ENCODE results near the gene STK11. TPM values are rescaled to one million over a fixed set of nuclear protein-coding genes. Genes with fewer than 3 reads are reported as not detected.
"Not testable (repeated sequence)": the region's sequence is repeated elsewhere in the genome, so short reads cannot be mapped to it uniquely, and the experiment has no call there.

The STK11 gene
- total RNA-seq, 2 donors from 2014 or later = 60.2 to 70.0 TPM

DNA sequence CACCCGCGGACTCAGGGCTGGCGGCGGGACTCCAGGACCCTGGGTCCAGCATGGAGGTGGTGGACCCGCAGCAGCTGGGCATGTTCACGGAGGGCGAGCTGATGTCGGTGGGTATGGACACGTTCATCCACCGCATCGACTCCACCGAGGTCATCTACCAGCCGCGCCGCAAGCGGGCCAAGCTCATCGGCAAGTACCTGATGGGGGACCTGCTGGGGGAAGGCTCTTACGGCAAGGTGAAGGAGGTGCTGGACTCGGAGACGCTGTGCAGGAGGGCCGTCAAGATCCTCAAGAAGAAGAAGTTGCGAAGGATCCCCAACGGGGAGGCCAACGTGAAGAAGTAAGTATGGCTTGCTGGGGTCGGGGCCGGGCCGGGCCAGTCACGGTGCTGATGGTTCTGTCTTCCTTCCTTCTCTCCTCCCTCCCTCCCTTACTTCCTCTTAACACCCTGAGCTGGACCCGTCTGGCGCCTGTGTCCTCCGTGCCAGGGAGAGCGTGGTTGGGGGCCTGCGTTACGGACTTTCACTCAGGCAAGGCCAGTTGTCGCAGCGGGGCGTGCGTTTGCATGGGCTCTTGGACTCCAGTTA lies 1.4 kb downstream of the STK11 start:
- Histone ChIP-seq H3K4me3 (peak overlapping the region; percentile 86), H3K9me3 (no peaks in the 10 kb centered on the region), H3K27me3 (replicated peaks; ENCODE audit: insufficient read depth) (no peaks in the 10 kb centered on the region), H3K36me3 (no peaks in the 10 kb centered on the region), H3K4me1 (ENCODE audit: control insufficient read depth in 1 of 2, low read depth in 2 of 2) (peaks cover 24 to 37% of the 10 kb centered on the region in 2 donors), H3K27ac (peak overlapping the region; percentile 85 to 90)
- DNase-seq (ENCODE audit: low spot score) (no peak), ATAC-seq (ENCODE audit: insufficient number of reproducible peaks, low FRiP score, low read depth) (peak; percentile 2)
- no peak for TF ChIP-seq CTCF (IDR thresholded peaks at IDR 0.05)

DNA sequence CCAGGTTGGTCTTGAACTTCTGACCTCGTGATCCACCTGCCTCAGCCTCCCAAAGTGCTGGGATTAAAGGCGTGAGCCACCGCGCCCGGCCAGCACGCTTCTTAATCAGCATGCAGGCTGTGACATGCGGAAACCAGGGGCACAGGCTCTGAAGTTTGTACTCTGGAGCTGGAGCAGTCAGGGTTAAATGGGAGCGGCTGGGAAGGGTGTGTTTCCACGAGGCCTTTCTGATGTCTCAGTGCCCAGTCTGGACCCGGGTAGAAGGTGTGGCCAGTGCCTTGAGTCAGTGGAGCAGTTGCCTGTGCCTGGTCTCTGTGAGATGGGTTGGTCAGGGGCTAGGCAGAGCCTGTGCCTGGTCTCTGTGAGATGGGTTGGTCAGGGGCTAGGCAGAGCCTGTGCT lies 3.3 kb downstream of the STK11 start:
- DNase-seq (ENCODE audit: low spot score); ATAC-seq (ENCODE audit: insufficient number of reproducible peaks, low FRiP score, low read depth); H3K27me3 ChIP-seq (replicated peaks; ENCODE audit: insufficient read depth); H3K9me3 ChIP-seq; H3K36me3 ChIP-seq: not testable (repeated sequence)
- peak overlapping the region in 1 of 2 donors; percentile 15 for H3K27ac ChIP-seq
- peaks cover 31 to 45% of the 10 kb centered on the region in 2 donors for H3K4me1 ChIP-seq (ENCODE audit: control insufficient read depth in 1 of 2, low read depth in 2 of 2)
- peak overlapping the region; percentile 28 for H3K4me3 ChIP-seq

DNA sequence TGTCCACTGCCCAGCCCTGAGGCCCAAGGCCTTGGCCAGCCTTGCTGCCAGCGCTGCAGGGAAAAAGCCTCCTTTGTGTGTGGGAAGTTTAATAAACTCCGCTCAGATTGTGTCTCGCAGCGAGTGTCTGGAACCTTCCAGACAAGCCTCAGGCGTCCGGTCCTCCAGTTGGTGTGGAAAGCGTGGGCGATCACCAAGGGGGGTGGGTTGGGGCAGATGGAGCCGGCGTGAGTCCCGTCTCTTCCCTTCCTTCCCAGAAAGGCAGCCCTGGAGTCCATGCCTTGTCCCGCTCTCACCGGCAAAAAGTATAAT lies 4.6 kb downstream of the STK11 start:
- no peaks in the 10 kb centered on the region for H3K9me3 ChIP-seq
- H3K4me1 ChIP-seq (ENCODE audit: control insufficient read depth in 1 of 2, low read depth in 2 of 2) = peaks cover 41 to 55% of the 10 kb centered on the region in 2 donors
- ATAC-seq (ENCODE audit: insufficient number of reproducible peaks, low FRiP score, low read depth) (no peak), DNase-seq (ENCODE audit: low spot score) (no peak)
- no peaks in the 10 kb centered on the region for H3K36me3 ChIP-seq
- H3K27me3 ChIP-seq (replicated peaks; ENCODE audit: insufficient read depth) = no peaks in the 10 kb centered on the region
- TF ChIP-seq CTCF (IDR thresholded peaks at IDR 0.05) = no peak
- H3K4me3 ChIP-seq = no peak overlapping the region
- H3K27ac ChIP-seq = peak overlapping the region in 1 of 2 donors; percentile 9

- no peaks in the 10 kb centered on the region for H3K36me3 ChIP-seq
- peak overlapping the region in 1 of 2 donors; percentile 37 for H3K27ac ChIP-seq
- no peak overlapping the region for H3K4me3 ChIP-seq
- TF ChIP-seq CTCF (IDR thresholded peaks at IDR 0.05) = no peak
- no peak for ATAC-seq (ENCODE audit: insufficient number of reproducible peaks, low FRiP score, low read depth)
- no peaks in the 10 kb centered on the region for H3K9me3 ChIP-seq
- peaks cover 55 to 68% of the 10 kb centered on the region in 2 donors for H3K4me1 ChIP-seq (ENCODE audit: control insufficient read depth in 1 of 2, low read depth in 2 of 2)
- DNase-seq (ENCODE audit: low spot score) = no peak
- H3K27me3 ChIP-seq (replicated peaks; ENCODE audit: insufficient read depth) = no peaks in the 10 kb centered on the region
Measured at GRCh38 chr19:1211494-1212234, 6.1 kb downstream of the STK11 start.

GRCh38 chr19:1213391-1214286 lies 8.1 kb downstream of the STK11 start:
- ATAC-seq (ENCODE audit: insufficient number of reproducible peaks, low FRiP score, low read depth) = peak; percentile 17
- H3K4me1 ChIP-seq (ENCODE audit: control insufficient read depth in 1 of 2, low read depth in 2 of 2) = peaks cover 59 to 72% of the 10 kb centered on the region in 2 donors

More at GRCh38 chr19:1213391-1214286, 8.1 kb downstream of the STK11 start:
- Histone ChIP-seq H3K9me3 (no peaks in the 10 kb centered on the region), H3K4me3 (peak overlapping the region; percentile 56), H3K27me3 (replicated peaks; ENCODE audit: insufficient read depth) (no peaks in the 10 kb centered on the region), H3K36me3 (no peaks in the 10 kb centered on the region), H3K27ac (peak overlapping the region; percentile 96 to 97)
- TF ChIP-seq CTCF (IDR thresholded peaks at IDR 0.05) = no peak
- no peak for DNase-seq (ENCODE audit: low spot score)
